Activated CD4-positive, alpha-beta T cell treated with anti-CD3 and anti-CD28 coated beads, Interleukin-2, Interleukin-4, amounts not matched to agents 100 ng/mL and 50 ng/mL, durations not matched to agents 16 hours and 8 hours (primary cell): ENCODE data around the gene ZNF385B.
A peak's percentile ranks its signal among the peaks of the same experiment; 100 is the strongest.
"Not testable (repeated sequence)": the region's sequence is repeated elsewhere in the genome, so short reads cannot be mapped to it uniquely, and the experiment has no call there.

Source experiments
- DNase-seq: peaks from one replicate; pipeline ENCODE4 v3.0.0-alpha.2; 2020; ENCODE audit warnings: low spot score

Gene ZNF385B

DNA sequence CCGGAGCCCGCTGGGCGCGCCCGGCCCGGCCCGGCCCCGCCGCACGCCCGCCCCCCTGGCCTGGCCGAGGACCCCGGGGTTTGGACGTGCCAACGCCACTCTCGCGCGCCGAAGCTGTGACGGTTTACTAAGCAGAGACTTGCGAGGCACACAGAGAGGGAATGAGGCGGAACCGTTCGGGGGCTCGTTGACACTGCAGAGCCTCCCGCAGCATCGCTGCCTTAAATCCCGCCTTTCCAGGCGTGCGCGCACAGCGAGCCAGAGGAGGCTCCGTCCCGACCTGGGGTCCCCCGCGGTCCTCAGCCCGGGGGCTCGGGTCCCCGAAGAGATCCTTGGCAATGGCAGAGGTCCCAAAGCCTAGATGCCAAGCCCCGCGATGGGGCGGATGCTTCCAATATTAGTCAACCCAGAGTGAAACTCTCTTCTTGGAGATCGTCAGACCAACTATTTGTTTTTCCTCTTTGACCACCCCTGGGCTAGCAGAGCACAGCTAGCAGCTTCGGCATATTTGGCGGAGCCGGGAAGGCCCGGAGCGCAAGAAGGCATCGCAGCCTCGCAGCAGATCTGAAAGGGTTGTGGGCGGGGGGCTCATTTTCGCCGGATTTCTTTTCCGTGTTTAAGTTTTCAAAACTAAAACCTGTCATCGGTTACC lies at the start of gene ZNF385B:
ZNF385B (minus strand) TSS at position 197 of the 652 bp plus-strand sequence.
- DNase-seq = no peak

DNA sequence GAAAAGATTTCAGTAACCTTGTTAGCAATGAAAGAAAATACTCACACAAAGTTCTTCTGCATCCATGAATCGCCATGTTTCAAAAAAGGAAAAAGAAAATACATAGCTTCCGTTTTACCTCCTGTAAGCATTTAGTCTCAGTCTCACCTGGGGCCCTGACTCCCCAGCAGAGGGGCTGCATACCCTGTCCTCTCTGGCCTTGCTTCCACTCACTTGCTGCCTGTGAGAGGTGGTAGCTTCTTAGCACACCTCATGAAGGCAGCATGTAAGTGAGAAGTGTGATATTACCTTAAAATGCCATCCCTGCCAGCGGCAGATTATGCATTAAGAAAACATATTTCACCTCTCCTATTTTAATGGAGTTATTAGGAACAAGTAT lies 49.3 kb upstream of the ZNF385B start:
- DNase-seq = no peak

DNA sequence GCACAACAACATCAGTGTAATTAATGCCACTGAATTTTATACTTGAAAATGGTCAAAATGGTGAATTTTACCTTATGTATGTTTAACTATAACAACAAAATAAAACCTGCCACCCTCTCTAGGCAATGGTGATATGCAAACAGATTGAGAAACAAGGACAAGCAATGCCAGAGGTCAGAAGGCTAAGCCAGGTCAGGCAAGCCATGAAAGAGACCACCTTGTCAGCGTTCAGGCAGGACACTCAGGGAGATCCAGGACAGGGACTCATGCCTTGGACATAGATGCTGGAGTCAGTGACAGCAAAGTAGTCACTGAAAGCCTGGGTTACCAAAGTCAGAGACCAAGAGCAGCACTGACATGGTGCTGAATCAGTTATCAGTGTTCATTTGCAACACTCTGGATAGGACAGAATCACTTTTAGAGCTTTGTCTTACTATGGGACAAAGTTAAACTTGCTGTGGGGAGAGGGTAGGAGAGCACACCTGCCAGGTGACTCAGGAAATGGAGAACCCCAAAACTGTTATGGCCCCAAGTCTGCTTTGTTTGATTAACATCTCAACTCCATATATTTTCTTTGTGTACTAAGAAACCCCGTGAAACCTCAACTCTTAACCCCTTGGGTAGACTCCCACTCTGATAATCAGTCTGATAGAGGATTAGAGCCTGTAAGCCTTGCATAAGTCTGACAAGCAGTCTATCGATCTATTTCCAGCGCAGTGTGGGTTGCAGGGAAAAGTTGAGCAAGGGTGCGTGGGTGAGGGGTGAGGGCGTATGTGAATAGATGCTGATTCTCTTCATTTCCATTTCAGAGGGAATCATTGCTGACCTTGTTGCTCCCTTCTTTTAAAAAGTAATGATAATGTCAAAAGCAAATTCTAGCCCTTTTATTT lies 48.7 kb upstream of the ZNF385B start:
- DNase-seq = no peak

DNA sequence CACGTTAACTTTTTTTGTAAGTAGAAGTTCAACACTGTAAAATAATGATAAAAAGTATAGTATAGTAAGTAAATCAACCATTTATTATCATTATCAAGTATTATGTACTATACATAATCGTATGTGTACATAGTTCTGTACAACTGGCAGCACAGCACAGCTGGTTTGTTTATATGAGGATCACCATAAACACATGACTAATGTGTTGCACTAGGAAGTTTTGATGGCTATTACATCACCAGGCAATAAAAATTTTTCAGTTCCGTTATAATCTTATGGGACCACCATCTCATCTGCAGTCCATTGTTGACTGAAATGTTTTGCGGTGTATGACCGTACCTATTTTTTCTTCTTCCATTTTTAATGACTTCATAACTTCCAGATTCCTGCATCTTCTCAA lies 39.2 kb upstream of the ZNF385B start:
- no peak for DNase-seq

GRCh38 chr2:179899666-179900065 lies 38.3 kb upstream of the ZNF385B start:
- DNase-seq = no peak

- DNase-seq = peak; percentile 30
These were observed 37.5 kb upstream of the ZNF385B start for GRCh38 chr2:179898873-179899272.

GRCh38 chr2:179893616-179894015 lies 32.2 kb upstream of the ZNF385B start:
- no peak for DNase-seq

GRCh38 chr2:179891237-179891636 lies 29.8 kb upstream of the ZNF385B start:
- no peak for DNase-seq

DNA sequence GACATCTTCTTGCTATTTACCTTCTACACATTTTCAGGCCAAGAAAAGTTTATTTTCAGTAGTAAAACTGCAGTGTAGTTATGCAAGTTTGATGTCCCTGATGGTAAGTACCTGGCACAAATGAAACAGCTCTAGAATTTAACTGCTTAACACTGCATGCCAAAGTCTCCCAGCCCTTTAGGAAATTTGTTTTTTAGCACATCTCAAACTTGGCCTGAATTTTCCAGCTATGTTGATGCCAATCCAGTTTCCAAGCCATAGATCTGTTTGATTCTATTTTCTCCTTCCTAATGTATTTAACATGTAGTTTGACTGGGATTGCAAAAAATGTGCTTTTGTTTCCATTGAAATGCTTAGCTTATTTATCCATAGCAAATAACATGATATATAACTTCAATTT lies 29.3 kb upstream of the ZNF385B start:
- DNase-seq = no peak

- DNase-seq = not testable (repeated sequence)
These were observed 27.2 kb upstream of the ZNF385B start for GRCh38 chr2:179888642-179889041.

DNA sequence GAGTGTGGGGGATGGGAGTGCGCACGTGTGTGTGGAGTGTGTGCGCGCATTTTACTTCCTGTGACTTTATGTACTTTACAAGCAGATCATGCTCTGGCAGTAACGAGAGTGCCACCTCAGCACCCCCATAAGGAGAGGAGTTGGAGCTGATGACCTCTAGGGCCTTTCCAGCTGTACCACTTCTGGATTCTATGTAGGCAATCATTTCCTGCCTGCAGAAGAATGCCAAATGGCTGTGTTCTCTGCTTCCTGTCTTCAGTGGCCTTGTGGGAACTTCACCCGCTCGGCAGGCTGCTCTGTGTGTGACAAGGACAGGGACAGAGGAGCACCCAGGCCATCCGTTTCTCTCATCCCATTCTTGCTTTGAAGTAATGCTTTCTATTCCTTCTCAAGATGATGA lies 22.8 kb upstream of the ZNF385B start:
- no peak for DNase-seq

- DNase-seq = no peak
These were observed 21.7 kb upstream of the ZNF385B start for GRCh38 chr2:179882851-179883806.

DNA sequence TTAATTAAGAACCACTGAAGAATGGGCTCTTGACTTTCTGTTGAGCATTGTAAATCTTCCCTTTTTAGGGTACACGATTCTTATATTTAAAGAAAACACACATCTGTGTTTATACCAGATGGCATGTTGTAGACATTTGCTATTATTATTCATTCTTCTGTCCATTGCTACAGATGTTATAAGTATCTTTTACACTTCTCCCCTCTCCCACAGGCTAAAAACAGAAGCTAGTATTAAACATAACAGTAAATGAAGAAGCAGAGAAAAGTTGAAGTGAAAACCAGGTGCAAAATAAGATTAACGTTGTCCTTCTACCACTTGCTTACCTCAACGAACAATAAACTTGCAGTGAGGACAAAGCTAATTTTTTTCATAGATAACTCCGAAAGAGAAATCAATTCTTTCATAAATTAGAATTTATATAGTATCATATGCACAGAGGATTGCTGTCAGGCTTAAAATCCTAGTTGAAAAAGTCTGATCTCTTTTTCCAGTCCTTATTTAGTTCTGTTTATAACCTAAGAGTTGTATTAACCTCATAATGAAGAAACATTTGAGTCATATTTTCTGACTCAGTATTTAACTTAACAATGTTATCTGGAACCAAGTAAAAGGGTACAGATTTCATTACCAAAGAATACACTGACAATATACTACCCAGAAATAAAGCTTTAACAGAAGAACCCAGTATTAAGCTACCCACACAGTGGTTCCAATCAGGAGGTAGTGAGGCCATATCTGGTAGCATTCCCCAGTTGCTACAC lies 16.4 kb upstream of the ZNF385B start:
- DNase-seq = no peak

GRCh38 chr2:179876266-179876665 lies 14.9 kb upstream of the ZNF385B start:
- DNase-seq = no peak

GRCh38 chr2:179875864-179876263 lies 14.5 kb upstream of the ZNF385B start:
- DNase-seq = no peak

DNA sequence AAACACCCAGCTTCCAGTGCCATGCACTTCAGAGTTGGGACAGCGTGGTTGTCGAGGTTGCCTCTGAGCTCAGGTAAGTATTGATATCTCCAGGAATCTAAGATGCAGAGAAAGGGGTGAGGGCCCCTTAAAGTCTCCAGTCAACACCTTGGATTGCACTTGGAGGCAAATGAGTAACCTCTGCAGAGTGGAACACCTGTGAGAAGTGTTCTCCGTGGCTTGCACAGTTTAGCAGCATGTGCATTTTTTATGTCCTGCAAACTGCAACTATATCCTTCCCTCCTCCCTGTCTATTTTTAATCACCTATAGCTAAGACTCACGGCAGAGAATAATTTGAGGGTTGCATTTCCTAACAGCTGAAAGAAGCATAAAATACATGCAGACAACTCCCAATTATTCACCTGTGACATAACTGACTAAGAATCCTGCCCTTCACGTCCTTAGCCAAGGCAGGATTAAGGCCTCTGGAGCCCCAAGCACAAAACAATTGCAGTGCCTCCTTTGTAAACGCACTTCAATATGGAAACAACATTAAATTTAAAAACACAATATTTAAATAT lies 1.6 kb upstream of the ZNF385B start:
- no peak for DNase-seq

DNA sequence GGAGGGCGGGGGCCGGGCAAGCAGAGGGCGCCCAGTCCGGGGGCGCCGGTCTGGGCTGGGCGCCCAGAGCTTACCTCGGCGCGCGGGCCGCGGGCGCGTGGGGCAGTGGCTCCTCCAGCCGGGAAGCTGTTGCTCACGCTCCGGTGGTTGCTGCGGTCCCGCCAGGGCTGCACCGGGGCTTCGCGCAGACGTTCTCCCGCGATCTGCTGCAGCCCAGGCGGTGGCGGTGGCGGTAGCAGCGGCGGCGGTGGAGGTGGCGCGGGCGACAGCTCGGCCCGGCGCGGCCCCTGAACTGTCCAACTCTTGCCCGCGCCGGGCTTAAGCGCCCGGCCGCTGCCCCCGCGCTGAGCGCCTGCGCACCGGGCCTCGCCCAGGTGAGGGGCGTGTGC lies 391 bp downstream of the ZNF385B start:
- no peak for DNase-seq

DNA sequence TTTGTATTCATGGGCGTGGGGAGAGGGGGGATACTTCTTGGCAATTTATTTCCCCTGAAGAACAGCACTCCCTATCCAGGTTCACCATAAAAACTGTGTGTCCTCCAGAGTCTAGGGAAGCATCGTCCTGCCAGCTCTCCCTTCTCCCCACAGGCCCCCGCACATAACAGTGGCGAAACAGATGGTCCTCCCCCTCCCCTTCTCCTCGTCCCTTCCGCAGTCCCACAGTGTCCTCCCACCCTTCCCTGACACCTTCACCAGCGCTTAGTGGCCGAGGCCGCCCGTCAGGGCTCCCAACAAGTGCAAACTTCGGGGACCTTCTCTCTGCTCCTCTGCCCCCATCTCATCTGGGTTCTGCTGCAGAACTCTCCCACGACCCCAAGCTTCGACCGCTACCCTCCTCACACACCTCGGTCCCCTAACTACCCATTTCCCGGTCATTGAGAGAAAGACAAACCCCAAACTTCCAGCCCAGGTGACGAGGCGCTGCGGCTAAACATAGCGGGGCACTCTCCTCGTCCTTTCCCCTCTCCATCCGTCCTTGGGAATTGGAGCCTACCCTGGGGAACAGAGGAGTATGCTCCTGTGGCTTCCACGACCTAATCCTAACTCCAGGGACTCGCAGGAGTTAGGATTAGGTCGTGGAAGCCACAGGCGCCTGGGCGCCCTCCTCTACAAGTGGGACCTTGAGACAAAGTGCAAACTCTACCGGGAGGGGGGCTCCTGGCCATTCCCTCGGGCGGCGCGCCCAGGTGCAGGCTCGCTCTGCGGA lies 971 bp downstream of the ZNF385B start:
- no peak for DNase-seq

DNA sequence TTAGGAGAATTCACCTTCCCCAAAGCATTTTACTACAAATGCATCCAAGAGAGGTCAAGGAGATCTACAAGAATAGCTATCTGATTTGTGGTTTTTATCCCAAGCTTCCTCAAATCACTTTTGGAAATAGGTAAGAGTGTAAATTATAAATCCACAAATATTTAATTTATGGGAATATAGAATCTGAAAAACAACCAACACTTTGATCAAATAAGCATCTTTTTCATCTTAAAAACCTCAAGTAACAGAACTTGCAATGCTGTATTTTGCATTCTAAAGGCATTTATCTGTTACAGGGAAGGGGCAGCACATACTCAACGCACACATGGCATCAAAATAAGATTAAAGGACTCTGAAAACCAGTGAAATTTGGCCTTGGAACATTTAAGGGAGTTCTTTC lies 1.9 kb downstream of the ZNF385B start:
- DNase-seq = no peak

DNA sequence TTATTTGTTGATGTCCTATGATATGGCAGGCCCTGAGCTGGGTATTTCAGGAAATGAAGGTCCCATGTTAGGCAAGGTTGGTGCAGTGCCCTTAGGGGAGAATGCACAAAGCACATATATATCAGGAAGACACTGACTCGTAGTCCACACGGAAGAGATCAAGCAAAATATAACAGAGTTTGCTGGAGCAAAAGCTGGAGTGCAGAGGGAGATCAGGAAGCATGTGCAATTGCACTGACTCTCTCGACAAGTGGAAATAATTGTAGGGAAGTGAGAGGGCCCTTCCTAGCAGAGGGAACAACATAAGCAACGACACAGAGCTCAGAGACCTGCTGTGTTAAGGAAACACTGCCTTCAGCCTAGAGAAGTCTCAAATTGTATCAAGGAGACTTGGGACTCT lies 4.2 kb downstream of the ZNF385B start:
- no peak for DNase-seq

GRCh38 chr2:179856205-179856604 lies 5.2 kb downstream of the ZNF385B start:
- no peak for DNase-seq
